GM23248 (cell line): ENCODE results near the gene TMC6.

Experiments
- EZH2 ChIP-seq: fragments of 200-600 bp; sonication (generic); IDR thresholded peaks from 2 replicates; pipeline ENCODE4 v1.6.1; 2018; ENCODE audit warnings: antibody characterized with exemption, mild to moderate bottlenecking; ENCODE audit not compliant: insufficient read depth, poor library complexity, severe bottlenecking
- EZH2phosphoT487 ChIP-seq: fragments of 200-600 bp; sonication (generic); IDR thresholded peaks from 2 replicates; pipeline ENCODE4 v1.6.1; 2018; ENCODE audit warnings: antibody characterized with exemption, moderate library complexity, mild to moderate bottlenecking, low read depth; ENCODE audit not compliant: insufficient read depth

DNA sequence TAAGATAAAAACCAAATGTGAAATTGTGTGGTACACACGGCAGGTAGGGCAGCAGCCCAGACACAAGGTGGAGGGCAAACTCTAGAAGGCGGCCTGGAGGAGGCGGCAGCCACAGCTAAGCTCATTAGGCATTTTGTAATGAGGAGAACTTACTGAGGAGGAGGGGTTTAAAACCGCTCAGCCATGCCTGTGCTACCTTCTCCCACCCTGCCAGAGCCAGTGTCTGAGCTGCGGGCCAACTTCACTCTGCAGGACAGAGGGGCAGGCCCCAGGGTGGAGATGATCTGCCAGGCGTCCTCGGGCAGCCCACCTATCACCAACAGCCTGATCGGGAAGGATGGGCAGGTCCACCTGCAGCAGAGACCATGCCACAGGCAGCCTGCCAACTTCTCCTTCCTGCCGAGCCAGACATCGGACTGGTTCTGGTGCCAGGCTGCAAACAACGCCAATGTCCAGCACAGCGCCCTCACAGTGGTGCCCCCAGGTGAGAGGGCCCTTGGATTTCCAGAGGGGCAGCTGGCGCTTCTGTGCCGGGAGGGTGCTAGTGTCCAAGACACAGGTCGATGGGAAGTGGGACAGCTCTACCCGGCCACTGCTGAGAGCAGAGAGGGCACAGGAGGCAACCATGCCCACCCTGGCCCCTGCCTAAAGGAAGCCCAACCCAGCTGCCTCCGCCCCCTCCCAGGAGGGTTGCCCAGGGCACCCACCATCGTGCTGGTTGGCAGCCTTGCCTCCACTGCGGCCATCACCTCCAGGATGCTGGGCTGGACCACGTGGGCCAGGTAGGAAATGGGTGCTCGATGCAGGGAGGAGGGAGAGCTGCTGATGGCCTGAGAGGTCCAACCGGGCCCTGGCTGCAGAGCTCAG is 35.6 kb upstream of the TMC6 start:
- TF ChIP-seq EZH2: no peak
- TF ChIP-seq EZH2phosphoT487: no peak
